ENCODE measurements around the gene SPOCK1.

The SPOCK1 gene

DNA sequence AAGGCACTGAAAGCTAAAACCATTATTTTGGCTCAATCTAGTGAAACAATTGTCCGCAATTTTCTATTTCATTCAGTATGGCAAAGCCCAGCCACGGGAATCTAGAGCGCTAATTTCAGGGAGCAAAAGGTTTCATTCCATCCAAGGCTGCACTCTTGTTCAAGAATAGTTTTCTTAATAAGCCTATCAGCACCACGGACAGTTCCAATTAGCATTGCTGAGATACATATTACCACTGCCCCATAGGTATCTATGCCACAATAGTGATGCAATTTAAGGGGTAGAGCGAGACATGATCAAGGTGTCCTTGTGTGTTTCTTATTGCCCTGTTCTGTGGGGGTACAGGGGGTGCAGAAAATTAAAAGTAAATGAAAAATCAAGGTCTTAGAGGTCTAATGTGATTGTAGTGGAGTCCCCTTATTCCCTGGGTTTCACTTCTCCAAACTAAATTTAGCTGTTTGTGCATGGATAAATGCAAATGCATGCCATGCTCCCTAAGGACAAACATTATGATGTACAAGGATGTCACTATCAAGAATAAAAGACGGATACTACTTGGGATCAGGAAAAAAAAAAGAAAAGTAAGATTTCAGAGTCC lies 45.5 kb downstream of the SPOCK1 start:
- Histone ChIP-seq H3K4me3 (replicated peaks; ENCODE audit: low read depth, low read length) (no peak overlapping the region), H3K36me3 (ENCODE audit: control insufficient read depth, insufficient read depth, low read length) (no peaks in the 10 kb centered on the region), H3K27me3 (replicated peaks; ENCODE audit: control insufficient read depth, insufficient read depth, low read length) (no peaks in the 10 kb centered on the region)
- no peak for DNase-seq (ENCODE audit: extremely low read depth, insufficient read length)
- TF ChIP-seq, protein P1, sequence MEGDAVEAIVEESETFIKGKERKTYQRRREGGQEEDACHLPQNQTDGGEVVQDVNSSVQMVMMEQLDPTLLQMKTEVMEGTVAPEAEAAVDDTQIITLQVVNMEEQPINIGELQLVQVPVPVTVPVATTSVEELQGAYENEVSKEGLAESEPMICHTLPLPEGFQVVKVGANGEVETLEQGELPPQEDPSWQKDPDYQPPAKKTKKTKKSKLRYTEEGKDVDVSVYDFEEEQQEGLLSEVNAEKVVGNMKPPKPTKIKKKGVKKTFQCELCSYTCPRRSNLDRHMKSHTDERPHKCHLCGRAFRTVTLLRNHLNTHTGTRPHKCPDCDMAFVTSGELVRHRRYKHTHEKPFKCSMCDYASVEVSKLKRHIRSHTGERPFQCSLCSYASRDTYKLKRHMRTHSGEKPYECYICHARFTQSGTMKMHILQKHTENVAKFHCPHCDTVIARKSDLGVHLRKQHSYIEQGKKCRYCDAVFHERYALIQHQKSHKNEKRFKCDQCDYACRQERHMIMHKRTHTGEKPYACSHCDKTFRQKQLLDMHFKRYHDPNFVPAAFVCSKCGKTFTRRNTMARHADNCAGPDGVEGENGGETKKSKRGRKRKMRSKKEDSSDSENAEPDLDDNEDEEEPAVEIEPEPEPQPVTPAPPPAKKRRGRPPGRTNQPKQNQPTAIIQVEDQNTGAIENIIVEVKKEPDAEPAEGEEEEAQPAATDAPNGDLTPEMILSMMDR (IDR thresholded peaks at IDR 0.05; ENCODE audit: insufficient read depth, low read length, poor library complexity, severe bottlenecking) = no peak

DNA sequence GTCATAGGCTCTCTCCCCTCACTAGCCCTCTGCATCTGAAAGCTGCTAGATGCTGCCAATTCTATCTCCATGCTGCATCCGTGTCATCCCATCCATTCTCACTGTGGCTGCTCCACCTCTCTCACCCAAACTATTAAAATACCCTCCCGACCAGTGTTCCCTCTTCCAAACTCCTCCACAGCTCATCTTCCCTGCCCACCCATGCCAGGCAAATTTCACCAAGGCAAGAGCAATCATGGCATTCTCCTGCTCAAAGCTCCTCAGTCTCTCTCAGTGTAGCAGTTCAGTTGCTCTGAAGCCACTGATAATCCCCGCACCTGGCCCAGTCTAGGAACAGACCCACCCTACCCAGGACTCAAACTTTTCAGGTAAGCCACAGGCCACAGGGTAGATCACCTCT lies 48.4 kb downstream of the SPOCK1 start:
- no peak for DNase-seq (ENCODE audit: extremely low read depth, insufficient read length)
- TF ChIP-seq, protein P1 (IDR thresholded peaks at IDR 0.05; ENCODE audit: insufficient read depth, low read length, poor library complexity, severe bottlenecking) = no peak
- no peaks in the 10 kb centered on the region for H3K36me3 ChIP-seq (ENCODE audit: control insufficient read depth, insufficient read depth, low read length)
- peaks cover 1% of the 10 kb centered on the region; the same call in 1 of the 2 replicates for H3K27me3 ChIP-seq (replicated peaks; ENCODE audit: control insufficient read depth, insufficient read depth, low read length)
- no peak overlapping the region for H3K4me3 ChIP-seq (replicated peaks; ENCODE audit: low read depth, low read length)

DNA sequence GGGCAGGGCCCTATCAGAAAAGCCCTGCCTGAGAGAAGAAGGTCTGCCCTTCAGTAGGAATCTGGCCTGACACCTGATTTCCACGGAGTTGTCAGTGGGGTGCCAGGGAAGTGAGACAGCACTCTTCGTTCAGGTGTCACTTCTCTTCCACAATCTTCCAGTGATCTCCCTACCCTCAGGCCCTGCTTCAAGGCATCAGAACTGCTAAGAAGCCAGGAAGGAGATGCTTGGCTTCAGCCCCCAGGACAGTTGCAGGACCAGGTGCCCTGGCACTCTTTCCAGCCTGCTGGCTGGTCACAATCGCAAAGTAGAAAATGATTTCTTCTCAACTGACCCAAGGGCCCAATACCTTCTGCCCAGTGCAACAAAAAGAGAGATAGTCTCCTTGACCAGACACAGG lies 50.3 kb downstream of the SPOCK1 start:
- H3K36me3 ChIP-seq (ENCODE audit: control insufficient read depth, insufficient read depth, low read length) = no peaks in the 10 kb centered on the region
- H3K4me3 ChIP-seq (replicated peaks; ENCODE audit: low read depth, low read length) = no peak overlapping the region
- peaks cover 1% of the 10 kb centered on the region; the same call in 1 of the 2 replicates for H3K27me3 ChIP-seq (replicated peaks; ENCODE audit: control insufficient read depth, insufficient read depth, low read length)
- no peak for DNase-seq (ENCODE audit: extremely low read depth, insufficient read length)
- TF ChIP-seq, protein P1 (IDR thresholded peaks at IDR 0.05; ENCODE audit: insufficient read depth, low read length, poor library complexity, severe bottlenecking) = no peak

DNA sequence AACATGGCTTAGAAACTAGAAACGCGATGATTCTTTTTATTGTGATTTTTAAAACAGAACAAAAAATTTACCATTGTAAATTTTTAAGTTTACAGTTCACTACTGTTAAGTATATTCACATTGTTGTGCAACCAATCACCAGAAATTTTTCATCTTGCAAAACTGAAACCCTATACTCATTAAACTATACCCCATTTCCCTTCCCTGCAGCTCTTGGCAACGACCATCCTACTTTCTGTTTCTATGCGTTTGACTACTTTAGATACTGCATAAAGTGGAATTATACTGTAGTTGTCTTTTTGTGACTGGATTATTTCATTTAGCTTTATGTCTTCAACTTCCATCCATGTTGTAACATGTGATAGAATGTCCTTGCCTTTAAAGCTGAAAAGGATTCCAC lies 52.5 kb downstream of the SPOCK1 start:
- Histone ChIP-seq H3K27me3 (replicated peaks; ENCODE audit: control insufficient read depth, insufficient read depth, low read length) (peaks cover 1% of the 10 kb centered on the region), H3K4me3 (replicated peaks; ENCODE audit: low read depth, low read length) (no peak overlapping the region), H3K36me3 (ENCODE audit: control insufficient read depth, insufficient read depth, low read length) (no peaks in the 10 kb centered on the region)
- DNase-seq (ENCODE audit: extremely low read depth, insufficient read length) = no peak
- TF ChIP-seq, protein P1 (IDR thresholded peaks at IDR 0.05; ENCODE audit: insufficient read depth, low read length, poor library complexity, severe bottlenecking) = no peak

DNA sequence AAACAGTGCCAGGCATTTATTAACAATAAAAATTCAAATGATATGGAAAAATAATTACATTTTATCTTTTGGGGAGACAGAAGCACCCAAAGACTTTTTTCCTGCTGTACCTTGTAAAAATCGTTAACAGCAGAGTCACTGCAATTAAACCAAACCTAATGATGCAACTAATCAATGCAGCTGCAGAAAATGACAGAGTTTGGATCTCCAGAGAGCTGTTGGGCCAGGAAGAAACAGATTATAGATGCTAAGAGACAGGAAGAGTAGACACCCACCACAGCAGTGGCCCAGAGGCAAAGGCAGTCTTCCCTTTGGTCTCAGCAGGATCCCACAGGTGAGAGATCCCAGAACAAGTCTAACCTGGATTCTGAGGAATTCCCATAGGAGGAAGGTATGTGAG lies 53.0 kb downstream of the SPOCK1 start:
- no peak for DNase-seq (ENCODE audit: extremely low read depth, insufficient read length)
- H3K36me3 ChIP-seq (ENCODE audit: control insufficient read depth, insufficient read depth, low read length) = no peaks in the 10 kb centered on the region
- no peak overlapping the region for H3K4me3 ChIP-seq (replicated peaks; ENCODE audit: low read depth, low read length)
- TF ChIP-seq, protein P1 (IDR thresholded peaks at IDR 0.05; ENCODE audit: insufficient read depth, low read length, poor library complexity, severe bottlenecking) = no peak
- peaks cover 1% of the 10 kb centered on the region for H3K27me3 ChIP-seq (replicated peaks; ENCODE audit: control insufficient read depth, insufficient read depth, low read length)

DNA sequence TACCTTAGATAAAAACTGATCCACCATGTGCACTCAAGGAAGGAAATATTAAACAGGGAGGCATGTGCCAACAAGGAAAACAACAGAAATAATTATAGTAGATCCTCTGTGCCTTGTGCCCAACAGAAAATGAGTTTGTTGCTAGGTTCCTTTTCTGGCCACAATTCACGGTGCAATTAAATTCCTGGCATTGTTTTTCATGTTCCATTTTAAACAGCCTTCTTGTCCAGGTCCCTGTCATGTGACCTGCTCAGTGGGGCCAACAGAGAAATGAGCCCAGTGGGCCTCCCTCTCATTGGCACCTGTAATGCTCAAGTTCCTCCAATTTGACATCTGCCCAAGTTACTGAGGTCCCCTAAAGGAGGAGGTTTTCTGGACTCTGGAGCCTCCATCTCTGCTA lies 56.5 kb downstream of the SPOCK1 start:
- Histone ChIP-seq H3K4me3 (replicated peaks; ENCODE audit: low read depth, low read length) (no peak overlapping the region), H3K36me3 (ENCODE audit: control insufficient read depth, insufficient read depth, low read length) (no peaks in the 10 kb centered on the region), H3K27me3 (replicated peaks; ENCODE audit: control insufficient read depth, insufficient read depth, low read length) (peaks cover 1% of the 10 kb centered on the region)
- DNase-seq (ENCODE audit: extremely low read depth, insufficient read length) = no peak
- TF ChIP-seq, protein P1 (IDR thresholded peaks at IDR 0.05; ENCODE audit: insufficient read depth, low read length, poor library complexity, severe bottlenecking) = no peak
